SK-N-SH treated with all-trans-retinoic acid at 6 μM for 48 hours (cell line): ENCODE data around the gene SAMD4A.

ENCODE experiments used
- BACH2 ChIP-seq: fragments of 250-450 bp; sonication (Bioruptor Pico); IDR thresholded peaks from 2 replicates; pipeline ENCODE4 v1.9.0; 2021; ENCODE audit warnings: mild to moderate bottlenecking, borderline replicate concordance
- CREB5 ChIP-seq: fragments of 250-450 bp; sonication (Bioruptor Pico); IDR thresholded peaks from 2 replicates; pipeline ENCODE4 v1.5.1; 2020; ENCODE audit warnings: low read depth, mild to moderate bottlenecking, moderate library complexity
- CSDC2 ChIP-seq: fragments of 250-450 bp; sonication (Bioruptor Pico); IDR thresholded peaks from 2 replicates; pipeline ENCODE4 v1.5.0; 2020; ENCODE audit warnings: mild to moderate bottlenecking, moderate library complexity
- ESRRG ChIP-seq: fragments of 250-450 bp; sonication (Bioruptor Pico); IDR thresholded peaks from 2 replicates; pipeline ENCODE4 v1.6.1; 2021; ENCODE audit warnings: mild to moderate bottlenecking
- GLIS3 ChIP-seq: fragments of 250-450 bp; sonication (Bioruptor Pico); IDR thresholded peaks from 2 replicates; pipeline ENCODE4 v1.5.0; 2020; ENCODE audit warnings: mild to moderate bottlenecking, moderate library complexity
- ISL1 ChIP-seq: fragments of 250-450 bp; sonication (Bioruptor Pico); IDR thresholded peaks from 2 replicates; pipeline ENCODE4 v2.1.2; 2022; ENCODE audit warnings: mild to moderate bottlenecking, moderate library complexity
- RARB ChIP-seq: fragments of 250-450 bp; sonication (Bioruptor Pico); IDR thresholded peaks from 2 replicates; pipeline ENCODE4 v1.8.0; 2021; ENCODE audit warnings: mild to moderate bottlenecking, moderate library complexity
- SNAI2 ChIP-seq: fragments of 250-450 bp; sonication (Bioruptor Pico); IDR thresholded peaks from 2 replicates; pipeline ENCODE4 v1.5.0; 2020; ENCODE audit warnings: mild to moderate bottlenecking, moderate library complexity
- TSHZ2 ChIP-seq: fragments of 250-450 bp; sonication (Bioruptor Pico); IDR thresholded peaks from 2 replicates; pipeline ENCODE4 v1.5.0; 2020; ENCODE audit warnings: mild to moderate bottlenecking, moderate library complexity
- ZFP30 ChIP-seq: fragments of 450-650 bp; formaldehyde crosslinking; IDR thresholded peaks from 2 replicates; pipeline ENCODE4 v1.5.0; 2022; ENCODE audit warnings: mild to moderate bottlenecking, moderate library complexity
- ZNF565 ChIP-seq: fragments of 450-650 bp; formaldehyde crosslinking; conservative IDR thresholded peaks from 2 replicates; pipeline ENCODE4 v1.5.0; 2020; ENCODE audit warnings: low read depth, mild to moderate bottlenecking, moderate library complexity

GRCh38 chr14:54593860-54594259 is 26.9 kb downstream of the SAMD4A start:
- TF ChIP-seq BACH2 (CRISPR knock-in tag) (no peak), CREB5 (CRISPR knock-in tag) (no peak), GLIS3 (no peak), ZFP30 (no peak), ZNF565 (CRISPR knock-in tag) (no peak), RARB (CRISPR knock-in tag) (no peak), ISL1 (CRISPR knock-in tag) (no peak), TSHZ2 (CRISPR knock-in tag) (no peak), ESRRG (CRISPR knock-in tag) (no peak), CSDC2 (CRISPR knock-in tag) (no peak), SNAI2 (CRISPR knock-in tag) (no peak)
